HK-2 (cell line): ENCODE measurements around the gene IQSEC1.

Source experiments
- DNase-seq: peaks from one replicate; pipeline ENCODE4 v3.0.0-alpha.2; 2018; ENCODE audit not compliant: unreplicated experiment

The IQSEC1 gene

GRCh38 chr3:13049400-13049799, 23.8 kb downstream of the IQSEC1 start:
- no peak for DNase-seq

GRCh38 chr3:13047296-13048165, 25.7 kb downstream of the IQSEC1 start:
- no peak for DNase-seq

GRCh38 chr3:13046569-13047274, 26.5 kb downstream of the IQSEC1 start:
- no peak for DNase-seq

- no peak for DNase-seq
Observed at GRCh38 chr3:13045904-13046568, 27.2 kb downstream of the IQSEC1 start.

GRCh38 chr3:13045241-13045903, 27.9 kb downstream of the IQSEC1 start:
- no peak for DNase-seq

- DNase-seq: no peak
Observed at GRCh38 chr3:13044496-13045240, 28.6 kb downstream of the IQSEC1 start.

- DNase-seq: no peak
Observed at GRCh38 chr3:13043656-13044055, 29.6 kb downstream of the IQSEC1 start.

GRCh38 chr3:13042715-13043271, 30.4 kb downstream of the IQSEC1 start:
- DNase-seq: no peak

- DNase-seq: no peak
Observed at GRCh38 chr3:13042127-13042701, 31.0 kb downstream of the IQSEC1 start.

GRCh38 chr3:13041113-13041776, 32.0 kb downstream of the IQSEC1 start:
- DNase-seq: no peak

GRCh38 chr3:13040361-13041074, 32.7 kb downstream of the IQSEC1 start:
- DNase-seq: no peak

GRCh38 chr3:13039213-13039896, 33.9 kb downstream of the IQSEC1 start:
- no peak for DNase-seq

- DNase-seq: no peak
Observed at GRCh38 chr3:13037458-13038117, 35.6 kb downstream of the IQSEC1 start.

- no peak for DNase-seq
Observed at GRCh38 chr3:13034861-13035260, 38.4 kb downstream of the IQSEC1 start.

GRCh38 chr3:13034109-13034800, 39.0 kb downstream of the IQSEC1 start:
- DNase-seq: no peak

- no peak for DNase-seq
Observed at GRCh38 chr3:13032206-13032605, 41.0 kb downstream of the IQSEC1 start.

GRCh38 chr3:13031621-13032020, 41.6 kb downstream of the IQSEC1 start:
- no peak for DNase-seq

- no peak for DNase-seq
Observed at GRCh38 chr3:13030684-13031083, 42.5 kb downstream of the IQSEC1 start.
